ENCODE measurements around the gene ERBB4. TPM values are rescaled to one million over a fixed set of nuclear protein-coding genes. Genes with fewer than 3 reads are reported as not detected.
A peak's percentile ranks its signal among the peaks of the same experiment; 100 is the strongest.
"Not testable (repeated sequence)": the region's sequence is repeated elsewhere in the genome, so short reads cannot be mapped to it uniquely, and the experiment has no call there.

Gene ERBB4
- total and polyA plus RNA-seq, 5 donors: 4.3 to 38.8 (median 33.4) TPM

- no peaks in the 10 kb centered on the region for H3K9me3 ChIP-seq (ENCODE audit: control insufficient read depth, low read length)
- H3K4me1 ChIP-seq (ENCODE audit: control insufficient read depth, insufficient read depth, low read length): peaks cover 2% of the 10 kb centered on the region
- H3K27ac ChIP-seq (ENCODE audit: low read length): no peak overlapping the region
- no peak overlapping the region for H3K4me3 ChIP-seq (ENCODE audit: low read length)
- H3K27me3 ChIP-seq (ENCODE audit: control insufficient read depth, insufficient read depth): no peaks in the 10 kb centered on the region
- intact Hi-C loops (cut with DNase I): no loop called here
- no peak for DNase-seq
- no peak for ATAC-seq
- WGBS: 60% methylated on average over 4 of the region's 4 CpGs
These were observed 507.9 kb downstream of the ERBB4 start for GRCh38 chr2:212030709-212031108.

- DNase-seq (no peak), ATAC-seq (no peak)
- Histone ChIP-seq H3K27ac (ENCODE audit: low read length) (no peak overlapping the region), H3K27me3 (ENCODE audit: control insufficient read depth, insufficient read depth) (no peaks in the 10 kb centered on the region), H3K4me1 (ENCODE audit: control insufficient read depth, insufficient read depth, low read length) (peaks cover 2% of the 10 kb centered on the region), H3K9me3 (ENCODE audit: control insufficient read depth, low read length) (no peaks in the 10 kb centered on the region), H3K4me3 (ENCODE audit: low read length) (no peak overlapping the region)
- intact Hi-C loops (cut with DNase I): no loop called here
- WGBS: 54% methylated on average over 5 of the region's 5 CpGs
These were observed 509.7 kb downstream of the ERBB4 start for GRCh38 chr2:212028798-212029394.

GRCh38 chr2:212027681-212028628, 510.6 kb downstream of the ERBB4 start:
- no peak overlapping the region for H3K4me3 ChIP-seq (ENCODE audit: low read length)
- no peaks in the 10 kb centered on the region for H3K9me3 ChIP-seq (ENCODE audit: control insufficient read depth, low read length)
- no peaks in the 10 kb centered on the region for H3K27me3 ChIP-seq (ENCODE audit: control insufficient read depth, insufficient read depth)
- WGBS: 69% methylated on average over 9 of the region's 9 CpGs
- no peak overlapping the region for H3K27ac ChIP-seq (ENCODE audit: low read length)
- H3K4me1 ChIP-seq (ENCODE audit: control insufficient read depth, insufficient read depth, low read length): peaks cover 2% of the 10 kb centered on the region
- intact Hi-C loops (cut with DNase I): no loop called here
- ATAC-seq (no peak), DNase-seq (no peak)

GRCh38 chr2:212024040-212024439, 514.6 kb downstream of the ERBB4 start:
- H3K27ac ChIP-seq (ENCODE audit: low read length): no peak overlapping the region
- intact Hi-C loops (cut with DNase I): no loop called here
- no peaks in the 10 kb centered on the region for H3K9me3 ChIP-seq (ENCODE audit: control insufficient read depth, low read length)
- H3K4me1 ChIP-seq (ENCODE audit: control insufficient read depth, insufficient read depth, low read length): peaks cover under 1% of the 10 kb centered on the region
- H3K4me3 ChIP-seq (ENCODE audit: low read length): no peak overlapping the region
- DNase-seq (no peak), ATAC-seq (no peak)
- H3K27me3 ChIP-seq (ENCODE audit: control insufficient read depth, insufficient read depth): no peaks in the 10 kb centered on the region
- 56% methylated on average over 1 of the region's 1 CpG for WGBS

- no peak for ATAC-seq
- intact Hi-C loops (cut with DNase I): no loop called here
These were observed 515.6 kb downstream of the ERBB4 start for GRCh38 chr2:212022966-212023365.

GRCh38 chr2:212021947-212022346, 516.7 kb downstream of the ERBB4 start:
- Histone ChIP-seq H3K27me3 (ENCODE audit: control insufficient read depth, insufficient read depth) (no peaks in the 10 kb centered on the region), H3K9me3 (ENCODE audit: control insufficient read depth, low read length) (no peaks in the 10 kb centered on the region), H3K27ac (ENCODE audit: low read length) (no peak overlapping the region), H3K4me3 (ENCODE audit: low read length) (no peak overlapping the region), H3K4me1 (ENCODE audit: control insufficient read depth, insufficient read depth, low read length) (no peaks in the 10 kb centered on the region)
- no peak for DNase-seq
- 90% methylated on average over 2 of the region's 2 CpGs for WGBS
- intact Hi-C loops (cut with DNase I): no loop called here
- ATAC-seq: no peak

More at GRCh38 chr2:212022966-212023365, 515.6 kb downstream of the ERBB4 start:
- Histone ChIP-seq H3K9me3 (ENCODE audit: control insufficient read depth, low read length) (no peaks in the 10 kb centered on the region), H3K27ac (ENCODE audit: low read length) (no peak overlapping the region), H3K27me3 (ENCODE audit: control insufficient read depth, insufficient read depth) (no peaks in the 10 kb centered on the region), H3K4me1 (ENCODE audit: control insufficient read depth, insufficient read depth, low read length) (no peaks in the 10 kb centered on the region), H3K4me3 (ENCODE audit: low read length) (no peak overlapping the region)
- 71% methylated on average over 1 of the region's 1 CpG for WGBS
- DNase-seq: no peak

GRCh38 chr2:212015588-212015987, 523.0 kb downstream of the ERBB4 start:
- intact Hi-C loops (cut with DNase I): no loop called here
- Histone ChIP-seq H3K4me3 (ENCODE audit: low read length) (no peak overlapping the region), H3K9me3 (ENCODE audit: control insufficient read depth, low read length) (no peaks in the 10 kb centered on the region), H3K27me3 (ENCODE audit: control insufficient read depth, insufficient read depth) (no peaks in the 10 kb centered on the region), H3K4me1 (ENCODE audit: control insufficient read depth, insufficient read depth, low read length) (peaks cover 2% of the 10 kb centered on the region), H3K27ac (ENCODE audit: low read length) (no peak overlapping the region)
- ATAC-seq (peak in 1 of 2 donors; percentile 55), DNase-seq (no peak)

GRCh38 chr2:212013626-212014025, 525.0 kb downstream of the ERBB4 start:
- Histone ChIP-seq H3K4me1 (ENCODE audit: control insufficient read depth, insufficient read depth, low read length) (peaks cover 2% of the 10 kb centered on the region), H3K27ac (ENCODE audit: low read length) (no peak overlapping the region), H3K27me3 (ENCODE audit: control insufficient read depth, insufficient read depth) (no peaks in the 10 kb centered on the region), H3K4me3 (ENCODE audit: low read length) (no peak overlapping the region), H3K9me3 (ENCODE audit: control insufficient read depth, low read length) (no peaks in the 10 kb centered on the region)
- WGBS: 63% methylated on average over 2 of the region's 2 CpGs
- ATAC-seq: no peak
- DNase-seq: no peak
- intact Hi-C loops (cut with DNase I): no loop called here

GRCh38 chr2:212010305-212010704, 528.3 kb downstream of the ERBB4 start:
- H3K27me3 ChIP-seq (ENCODE audit: control insufficient read depth, insufficient read depth); H3K4me3 ChIP-seq (ENCODE audit: low read length); intact Hi-C loops (cut with DNase I); H3K9me3 ChIP-seq (ENCODE audit: control insufficient read depth, low read length); DNase-seq; H3K27ac ChIP-seq (ENCODE audit: low read length); H3K4me1 ChIP-seq (ENCODE audit: control insufficient read depth, insufficient read depth, low read length); ATAC-seq: not testable (repeated sequence)
- WGBS: 85% methylated on average over 3 of the region's 3 CpGs

GRCh38 chr2:212007972-212008371, 530.6 kb downstream of the ERBB4 start:
- 49% methylated on average over 3 of the region's 3 CpGs for WGBS

GRCh38 chr2:212005085-212005671, 533.4 kb downstream of the ERBB4 start:
- Histone ChIP-seq H3K27me3 (ENCODE audit: control insufficient read depth, insufficient read depth) (no peaks in the 10 kb centered on the region), H3K4me3 (ENCODE audit: low read length) (no peak overlapping the region), H3K9me3 (ENCODE audit: control insufficient read depth, low read length) (no peaks in the 10 kb centered on the region), H3K4me1 (ENCODE audit: control insufficient read depth, insufficient read depth, low read length) (no peaks in the 10 kb centered on the region), H3K27ac (ENCODE audit: low read length) (no peak overlapping the region)
- WGBS: 27% methylated on average over 6 of the region's 6 CpGs
- intact Hi-C loops (cut with DNase I): no loop called here
- ATAC-seq (no peak), DNase-seq (peak in 2 of 3 donors; percentile 53 to 58)

More at GRCh38 chr2:212007972-212008371, 530.6 kb downstream of the ERBB4 start:
- no peak overlapping the region for H3K27ac ChIP-seq (ENCODE audit: low read length)
- H3K4me1 ChIP-seq (ENCODE audit: control insufficient read depth, insufficient read depth, low read length): no peaks in the 10 kb centered on the region
- ATAC-seq (no peak), DNase-seq (no peak)
- no peak overlapping the region for H3K4me3 ChIP-seq (ENCODE audit: low read length)
- intact Hi-C loops (cut with DNase I): no loop called here
- no peaks in the 10 kb centered on the region for H3K9me3 ChIP-seq (ENCODE audit: control insufficient read depth, low read length)
- H3K27me3 ChIP-seq (ENCODE audit: control insufficient read depth, insufficient read depth): no peaks in the 10 kb centered on the region

Measured in right cardiac atrium (tissue), 5 donors.